ENCODE data around the gene SLC38A3.

DNA sequence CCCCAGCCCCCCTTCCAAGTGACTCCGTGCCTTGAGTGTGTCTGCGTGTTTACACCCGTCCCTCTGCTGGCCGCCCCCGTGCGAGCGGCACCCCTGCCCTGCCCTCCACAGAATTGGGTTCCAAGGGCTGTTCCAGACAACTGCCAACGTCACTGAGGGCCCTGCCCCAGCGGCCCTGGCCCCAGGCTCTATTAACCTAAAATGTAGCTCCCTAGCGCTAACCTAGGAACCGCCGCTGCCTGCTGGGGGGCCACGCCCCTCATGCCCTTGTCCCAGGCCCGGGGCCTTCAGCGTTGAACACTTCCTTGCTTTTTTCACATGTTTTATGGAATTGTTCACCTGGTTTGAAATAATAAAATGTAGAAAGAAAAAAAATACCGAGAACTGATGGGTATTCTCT is 53.9 kb downstream of the SLC38A3 start:
- TF ChIP-seq POLR2AphosphoS5 (IDR thresholded peaks at IDR 0.05; ENCODE audit: insufficient read depth in 1 of 2, low read depth in 1 of 2) (no peak), POLR2A (IDR thresholded peaks at IDR 0.05) (no peak)
- TF ChIP-seq, protein P1, sequence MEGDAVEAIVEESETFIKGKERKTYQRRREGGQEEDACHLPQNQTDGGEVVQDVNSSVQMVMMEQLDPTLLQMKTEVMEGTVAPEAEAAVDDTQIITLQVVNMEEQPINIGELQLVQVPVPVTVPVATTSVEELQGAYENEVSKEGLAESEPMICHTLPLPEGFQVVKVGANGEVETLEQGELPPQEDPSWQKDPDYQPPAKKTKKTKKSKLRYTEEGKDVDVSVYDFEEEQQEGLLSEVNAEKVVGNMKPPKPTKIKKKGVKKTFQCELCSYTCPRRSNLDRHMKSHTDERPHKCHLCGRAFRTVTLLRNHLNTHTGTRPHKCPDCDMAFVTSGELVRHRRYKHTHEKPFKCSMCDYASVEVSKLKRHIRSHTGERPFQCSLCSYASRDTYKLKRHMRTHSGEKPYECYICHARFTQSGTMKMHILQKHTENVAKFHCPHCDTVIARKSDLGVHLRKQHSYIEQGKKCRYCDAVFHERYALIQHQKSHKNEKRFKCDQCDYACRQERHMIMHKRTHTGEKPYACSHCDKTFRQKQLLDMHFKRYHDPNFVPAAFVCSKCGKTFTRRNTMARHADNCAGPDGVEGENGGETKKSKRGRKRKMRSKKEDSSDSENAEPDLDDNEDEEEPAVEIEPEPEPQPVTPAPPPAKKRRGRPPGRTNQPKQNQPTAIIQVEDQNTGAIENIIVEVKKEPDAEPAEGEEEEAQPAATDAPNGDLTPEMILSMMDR (IDR thresholded peaks at IDR 0.05): no peak
